HK-2 (cell line): ENCODE data around the gene MAML1.
"Not testable (repeated sequence)": the region's sequence is repeated elsewhere in the genome, so short reads cannot be mapped to it uniquely, and the experiment has no call there.

Experiments used
- DNase-seq: peaks from one replicate; pipeline ENCODE4 v3.0.0-alpha.2; 2018; ENCODE audit not compliant: unreplicated experiment

Gene MAML1

GRCh38 chr5:179768326-179769085 lies 35.9 kb downstream of the MAML1 start:
- no peak for DNase-seq

DNA sequence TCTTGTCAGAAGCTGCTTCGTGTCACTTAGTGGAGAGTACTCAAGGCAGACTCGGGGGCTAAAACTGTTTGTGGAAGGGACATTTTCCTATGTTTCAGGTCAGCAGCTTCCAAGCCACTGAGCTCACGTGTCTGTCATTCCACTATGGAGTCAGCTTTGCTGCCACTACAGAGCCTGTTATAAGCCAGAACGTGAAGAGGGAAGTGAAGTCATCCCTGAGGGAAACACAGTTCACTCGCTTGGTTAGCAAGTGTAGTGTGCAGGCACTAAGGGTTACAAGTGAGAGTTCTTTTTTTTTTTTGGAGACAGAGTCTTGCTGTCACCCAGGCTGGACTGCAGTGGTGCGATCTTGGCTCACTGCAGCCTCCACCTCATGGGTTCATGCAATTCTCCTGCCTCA lies 36.6 kb downstream of the MAML1 start:
- no peak for DNase-seq

GRCh38 chr5:179769796-179770195 lies 37.2 kb downstream of the MAML1 start:
- no peak for DNase-seq

DNA sequence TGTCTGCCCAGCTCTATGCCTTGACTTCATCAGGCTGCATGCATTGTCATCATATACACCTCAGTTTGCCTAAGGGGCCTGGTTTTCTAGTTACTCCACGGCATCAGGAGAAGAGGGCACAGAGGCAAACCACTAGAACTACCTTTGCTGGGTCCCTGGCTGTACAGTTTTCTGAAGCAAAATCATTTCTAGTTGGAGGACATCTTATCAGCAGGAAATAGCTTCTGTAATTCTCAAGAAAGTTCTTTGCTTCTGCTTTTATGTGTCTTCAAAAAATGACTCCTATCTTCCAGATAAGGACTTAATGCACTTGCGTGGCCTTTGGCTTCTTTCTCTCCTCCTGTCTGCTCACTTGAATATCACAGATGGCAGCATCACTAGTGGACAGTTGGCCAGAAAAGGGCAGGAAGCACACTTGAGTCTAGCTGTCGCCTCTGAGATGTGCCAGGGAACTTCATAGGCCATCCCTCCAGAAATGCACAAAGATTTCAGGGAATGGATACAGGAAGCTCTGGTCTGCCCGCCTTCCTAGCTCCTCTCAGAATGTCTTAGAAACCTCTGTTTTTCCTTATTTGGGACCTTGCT lies 38.8 kb downstream of the MAML1 start:
- DNase-seq: no peak

GRCh38 chr5:179772351-179772750 lies 39.7 kb downstream of the MAML1 start:
- no peak for DNase-seq

DNA sequence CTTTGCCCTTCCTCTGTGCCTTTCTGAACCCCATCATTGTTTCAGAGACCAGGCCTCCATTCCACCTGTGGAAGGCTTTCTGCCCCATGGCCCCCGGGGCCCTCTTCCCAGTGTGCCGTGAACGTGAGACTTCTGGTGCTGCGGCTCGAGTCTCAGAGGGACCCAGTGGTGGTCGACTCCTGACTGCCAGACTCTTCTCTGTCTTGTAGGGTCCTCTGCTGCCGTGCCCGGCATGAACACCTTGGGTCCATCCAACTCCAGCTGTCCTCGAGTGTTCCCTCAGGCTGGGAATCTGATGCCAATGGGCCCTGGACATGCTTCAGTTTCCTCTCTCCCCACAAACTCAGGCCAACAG lies 41.0 kb downstream of the MAML1 start:
- no peak for DNase-seq

GRCh38 chr5:179774442-179774841 lies 41.8 kb downstream of the MAML1 start:
- no peak for DNase-seq

GRCh38 chr5:179776411-179776938 lies 43.9 kb downstream of the MAML1 start:
- no peak for DNase-seq

- DNase-seq: no peak
These were observed 44.8 kb downstream of the MAML1 start for GRCh38 chr5:179777456-179777855.

- DNase-seq: no peak
These were observed 45.3 kb downstream of the MAML1 start for GRCh38 chr5:179777909-179778308.

- no peak for DNase-seq
These were observed 46.0 kb downstream of the MAML1 start for GRCh38 chr5:179778591-179778990.

- no peak for DNase-seq
These were observed 47.2 kb downstream of the MAML1 start for GRCh38 chr5:179779826-179780225.

GRCh38 chr5:179780362-179780761 lies 47.7 kb downstream of the MAML1 start:
- DNase-seq: no peak

DNA sequence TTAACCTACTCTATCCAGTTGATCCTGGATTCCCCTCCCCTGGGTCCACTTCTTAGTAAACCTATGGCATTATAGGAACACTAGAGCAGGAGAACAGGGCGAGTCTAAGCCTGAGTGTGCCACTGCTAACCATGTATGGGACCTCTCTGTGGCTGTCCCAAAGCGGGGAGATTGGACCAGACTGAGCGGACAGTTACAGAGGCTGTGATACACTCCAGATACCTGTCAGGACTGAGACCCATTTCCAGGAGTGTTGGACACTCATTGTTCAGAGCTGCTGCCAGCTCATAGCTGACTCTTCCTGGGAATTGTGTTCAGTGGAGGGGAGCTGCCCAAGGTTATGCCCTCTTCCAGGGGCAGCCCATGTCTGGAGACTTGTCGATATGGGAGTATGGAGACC lies 49.2 kb downstream of the MAML1 start:
- DNase-seq: no peak

- DNase-seq: no peak
These were observed 50.5 kb downstream of the MAML1 start for GRCh38 chr5:179783128-179783527.

DNA sequence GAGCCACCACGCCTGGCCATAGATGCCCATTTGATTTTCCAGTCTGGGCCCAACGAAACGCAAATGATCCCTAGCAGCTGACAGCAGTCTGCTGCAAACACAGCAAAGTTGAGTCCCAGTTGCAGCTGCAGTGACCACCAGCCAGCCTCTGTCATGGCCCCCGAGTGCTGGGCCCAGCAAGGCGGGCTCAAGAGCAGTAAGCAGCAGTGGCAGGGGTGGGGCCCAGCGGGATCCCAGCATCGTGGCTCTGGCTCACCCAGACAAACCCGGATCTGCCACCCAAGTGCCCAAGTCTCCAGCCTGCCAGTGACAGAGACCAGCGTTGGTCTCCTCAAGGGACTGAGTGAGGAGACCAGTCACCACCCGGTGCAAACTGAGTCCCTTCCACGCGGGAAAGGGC lies 54.2 kb downstream of the MAML1 start:
- DNase-seq: no peak

GRCh38 chr5:179788193-179788854 lies 55.7 kb downstream of the MAML1 start:
- DNase-seq: no peak

DNA sequence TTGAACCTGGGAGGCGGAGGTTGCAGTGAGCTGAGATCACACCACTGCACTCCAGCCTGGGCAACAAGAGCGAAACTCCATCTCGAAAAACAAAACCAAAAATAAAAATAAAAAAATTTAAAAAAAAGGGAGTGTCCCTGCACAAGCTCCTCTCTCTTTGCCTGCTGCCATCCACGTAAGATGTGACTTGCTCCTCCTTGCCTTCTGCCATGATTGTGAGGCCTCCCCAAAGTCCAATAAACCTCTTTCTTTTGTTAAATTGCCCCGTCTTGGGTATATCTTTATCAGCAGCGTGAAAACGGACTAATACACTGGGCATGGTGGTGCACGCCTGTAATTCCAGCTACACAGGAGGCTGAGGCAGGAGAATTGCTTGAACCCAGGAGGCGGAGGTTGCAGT lies 56.7 kb downstream of the MAML1 start:
- DNase-seq: not testable (repeated sequence)

GRCh38 chr5:179791881-179792611 lies 59.4 kb downstream of the MAML1 start:
- DNase-seq: no peak

GRCh38 chr5:179792612-179793467 lies 60.2 kb downstream of the MAML1 start:
- DNase-seq: no peak

DNA sequence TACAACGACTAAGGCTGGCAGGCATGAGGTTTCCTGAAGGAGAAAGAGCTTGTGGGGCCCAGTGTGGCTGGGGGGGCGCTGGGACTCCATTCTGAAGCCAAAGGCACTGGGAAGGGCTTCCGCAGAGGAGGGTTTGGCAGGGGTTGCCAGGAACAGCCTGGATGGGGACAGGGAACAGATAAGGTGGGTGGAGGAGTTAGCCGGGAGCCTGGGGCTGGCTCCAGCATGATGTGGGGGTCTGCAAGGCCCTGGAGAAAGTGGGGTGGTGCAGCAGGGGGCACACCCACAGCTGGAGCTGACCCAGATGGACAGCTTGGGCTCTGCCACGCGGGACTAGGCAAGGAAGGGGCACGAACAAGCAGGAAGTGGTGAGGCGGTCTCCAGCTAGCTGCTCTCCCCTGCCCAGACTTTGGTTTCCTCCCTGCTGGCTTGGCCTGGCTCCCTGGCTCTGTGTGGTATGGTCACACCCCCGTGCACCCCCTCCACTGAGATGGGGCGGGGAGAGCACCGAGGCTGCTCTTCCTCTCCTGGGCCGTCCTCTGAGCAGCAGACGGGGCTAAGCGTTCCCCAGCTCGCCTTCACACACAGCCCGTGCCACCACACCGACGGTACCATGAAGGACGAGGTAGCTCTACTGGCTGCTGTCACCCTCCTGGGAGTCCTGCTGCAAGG lies 61.0 kb downstream of the MAML1 start, which contains the start of gene LTC4S:
Gene LTC4S (plus strand): TSS at position 519 of the 672 bp plus-strand sequence. CDS start 95 bp downstream, at position 614.
- no peak for DNase-seq
